ENCODE data around the gene SRPX.

SRPX gene

DNA sequence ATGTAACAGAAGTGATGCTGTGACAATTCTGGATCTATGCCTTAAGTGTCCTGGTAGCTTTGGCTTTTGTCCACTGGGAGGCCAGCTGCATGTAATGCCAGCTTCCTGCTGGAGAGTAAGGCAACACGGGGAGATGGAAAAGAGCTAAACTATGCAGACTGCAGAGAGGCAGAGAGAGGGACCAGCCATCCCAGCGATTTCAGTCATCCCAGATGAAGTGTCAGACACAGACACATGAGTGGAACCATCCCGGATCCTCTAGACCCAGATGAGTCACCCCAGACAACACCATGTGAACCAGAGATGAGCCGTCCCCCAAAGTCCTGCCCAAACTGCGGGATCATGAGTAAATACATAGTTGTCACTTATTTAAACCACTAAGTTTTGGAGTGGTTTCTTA lies 14.6 kb downstream of the SRPX start:
- no peaks in the 10 kb centered on the region for H3K4me1 ChIP-seq
- TF ChIP-seq, protein P1, sequence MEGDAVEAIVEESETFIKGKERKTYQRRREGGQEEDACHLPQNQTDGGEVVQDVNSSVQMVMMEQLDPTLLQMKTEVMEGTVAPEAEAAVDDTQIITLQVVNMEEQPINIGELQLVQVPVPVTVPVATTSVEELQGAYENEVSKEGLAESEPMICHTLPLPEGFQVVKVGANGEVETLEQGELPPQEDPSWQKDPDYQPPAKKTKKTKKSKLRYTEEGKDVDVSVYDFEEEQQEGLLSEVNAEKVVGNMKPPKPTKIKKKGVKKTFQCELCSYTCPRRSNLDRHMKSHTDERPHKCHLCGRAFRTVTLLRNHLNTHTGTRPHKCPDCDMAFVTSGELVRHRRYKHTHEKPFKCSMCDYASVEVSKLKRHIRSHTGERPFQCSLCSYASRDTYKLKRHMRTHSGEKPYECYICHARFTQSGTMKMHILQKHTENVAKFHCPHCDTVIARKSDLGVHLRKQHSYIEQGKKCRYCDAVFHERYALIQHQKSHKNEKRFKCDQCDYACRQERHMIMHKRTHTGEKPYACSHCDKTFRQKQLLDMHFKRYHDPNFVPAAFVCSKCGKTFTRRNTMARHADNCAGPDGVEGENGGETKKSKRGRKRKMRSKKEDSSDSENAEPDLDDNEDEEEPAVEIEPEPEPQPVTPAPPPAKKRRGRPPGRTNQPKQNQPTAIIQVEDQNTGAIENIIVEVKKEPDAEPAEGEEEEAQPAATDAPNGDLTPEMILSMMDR (IDR thresholded peaks at IDR 0.05), result no peak
- peaks cover 0 to 6% (median 0%) of the 10 kb centered on the region in 3 donors for H3K9me3 ChIP-seq
- H3K4me3 ChIP-seq, result no peak overlapping the region
- H3K27ac ChIP-seq, result no peak overlapping the region
- no peak for DNase-seq
- intact Hi-C loops (cut with DNase I; ENCODE audit: low total_unique reads), result no loop called here
- H3K27me3 ChIP-seq, result no peaks in the 10 kb centered on the region
- no peaks in the 10 kb centered on the region for H3K36me3 ChIP-seq

DNA sequence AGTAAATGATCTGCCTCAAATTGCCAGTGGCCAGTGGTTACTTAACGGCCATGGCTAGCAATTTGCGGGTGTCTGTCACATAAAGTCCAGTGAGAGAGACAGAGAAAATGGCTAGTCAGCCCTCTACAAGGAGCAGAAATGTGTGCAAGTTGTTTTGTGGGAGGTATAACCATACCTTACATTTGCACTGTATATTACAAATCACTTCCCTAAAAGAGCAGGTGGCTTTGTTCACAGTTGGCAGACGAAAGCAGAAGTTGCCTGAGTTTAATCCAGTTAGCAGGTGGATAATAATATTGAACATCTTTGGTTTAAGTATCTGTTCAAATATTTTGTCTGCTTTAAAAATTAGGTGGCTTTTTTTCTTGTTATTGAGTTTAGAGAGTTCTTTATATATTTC lies 15.6 kb downstream of the SRPX start:
- no peaks in the 10 kb centered on the region for H3K36me3 ChIP-seq
- no peaks in the 10 kb centered on the region for H3K4me1 ChIP-seq
- H3K27me3 ChIP-seq, result no peaks in the 10 kb centered on the region
- TF ChIP-seq, protein P1 (IDR thresholded peaks at IDR 0.05), result no peak
- peaks cover 0 to 6% (median 0%) of the 10 kb centered on the region in 3 donors for H3K9me3 ChIP-seq
- intact Hi-C loops (cut with DNase I; ENCODE audit: low total_unique reads), result no loop called here
- no peak overlapping the region for H3K4me3 ChIP-seq
- DNase-seq, result no peak
- H3K27ac ChIP-seq, result no peak overlapping the region

DNA sequence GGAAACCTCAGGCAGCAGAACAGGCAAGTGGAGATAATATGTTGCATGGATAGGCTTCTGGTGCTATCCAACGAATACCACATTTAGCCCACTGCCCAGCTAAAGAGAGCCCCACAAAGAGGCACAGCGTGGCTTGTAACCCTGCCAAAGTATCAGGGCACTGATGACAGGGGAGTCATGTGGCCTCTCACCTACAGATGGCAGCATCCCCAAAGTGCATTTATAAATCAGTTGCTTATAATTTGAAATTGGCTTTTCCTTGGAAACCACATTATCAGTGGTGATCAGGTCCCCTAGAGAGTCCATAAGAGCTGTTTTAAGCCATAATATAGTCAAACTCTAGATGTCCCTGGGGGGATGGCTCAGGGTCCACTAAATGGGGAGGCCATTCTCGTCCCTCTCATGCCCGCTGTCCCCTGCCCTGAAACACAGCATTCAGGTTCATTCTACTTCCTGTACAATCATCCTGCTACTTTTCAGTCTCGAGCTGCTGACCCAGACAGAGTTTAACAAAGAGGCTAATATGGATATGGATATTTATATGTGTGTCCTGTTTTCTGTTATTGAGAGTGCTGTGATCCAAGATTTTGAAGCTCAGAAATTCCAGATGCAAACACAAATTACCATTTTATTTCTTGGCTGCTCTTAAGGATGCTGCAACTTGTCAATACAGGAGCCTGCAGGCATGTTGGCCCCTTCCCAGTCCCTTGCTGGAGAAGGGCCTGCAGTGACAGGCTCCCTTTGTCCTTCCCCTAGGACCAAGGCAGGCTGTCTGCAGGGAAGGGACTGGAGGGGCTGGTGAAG lies 28.5 kb downstream of the SRPX start:
- Histone ChIP-seq H3K9me3 (no peaks in the 10 kb centered on the region), H3K4me1 (no peaks in the 10 kb centered on the region), H3K27me3 (no peaks in the 10 kb centered on the region), H3K4me3 (no peak overlapping the region), H3K27ac (no peak overlapping the region), H3K36me3 (no peaks in the 10 kb centered on the region)
- DNase-seq, result no peak
- intact Hi-C loops (cut with DNase I; ENCODE audit: low total_unique reads), result no loop called here
- TF ChIP-seq, protein P1 (IDR thresholded peaks at IDR 0.05), result no peak

DNA sequence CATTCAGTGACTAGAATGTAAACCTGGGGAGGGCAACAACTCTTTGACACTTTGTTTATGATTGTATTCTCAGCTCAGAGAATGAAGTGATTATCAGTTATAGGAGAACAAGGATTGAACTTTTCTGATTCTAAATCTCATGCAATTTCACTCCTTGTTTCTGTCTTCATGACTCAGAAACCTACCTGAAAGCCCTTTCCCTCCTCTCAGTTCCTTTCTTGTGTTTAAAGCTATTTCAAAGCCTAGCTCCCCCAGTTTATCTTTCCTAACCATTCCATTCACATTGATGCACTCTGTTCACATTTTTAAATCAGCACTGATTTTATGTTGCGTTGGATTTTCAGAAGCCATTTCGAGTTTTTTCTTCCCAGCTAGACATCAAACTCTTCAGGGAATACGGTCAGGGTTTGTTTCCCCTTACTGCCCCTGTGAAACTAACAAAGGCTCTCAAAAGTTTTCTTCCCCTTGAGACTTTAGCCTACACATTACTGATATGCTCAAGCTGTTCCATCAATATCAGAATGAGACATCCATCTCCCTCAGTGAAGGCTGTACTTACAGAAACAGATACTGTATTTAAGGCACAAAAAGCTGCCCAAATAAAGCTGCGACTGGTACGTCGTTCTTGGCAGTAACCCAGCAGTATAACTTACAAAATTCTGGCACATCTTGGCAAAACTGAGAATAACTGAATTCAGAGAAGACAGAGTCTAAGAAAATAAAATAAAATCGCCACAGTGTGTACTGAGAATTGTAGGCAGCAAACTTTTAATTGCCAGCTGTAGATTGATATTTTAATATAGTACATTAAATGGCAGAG lies 31.0 kb downstream of the SRPX start:
- no peaks in the 10 kb centered on the region for H3K36me3 ChIP-seq
- H3K4me3 ChIP-seq, result no peak overlapping the region
- no peaks in the 10 kb centered on the region for H3K4me1 ChIP-seq
- TF ChIP-seq, protein P1 (IDR thresholded peaks at IDR 0.05), result no peak
- H3K27me3 ChIP-seq, result no peaks in the 10 kb centered on the region
- no peak overlapping the region for H3K27ac ChIP-seq
- intact Hi-C loops (cut with DNase I; ENCODE audit: low total_unique reads), result no loop called here
- DNase-seq, result no peak
- peaks cover 0 to 8% (median 5%) of the 10 kb centered on the region in 3 donors for H3K9me3 ChIP-seq

DNA sequence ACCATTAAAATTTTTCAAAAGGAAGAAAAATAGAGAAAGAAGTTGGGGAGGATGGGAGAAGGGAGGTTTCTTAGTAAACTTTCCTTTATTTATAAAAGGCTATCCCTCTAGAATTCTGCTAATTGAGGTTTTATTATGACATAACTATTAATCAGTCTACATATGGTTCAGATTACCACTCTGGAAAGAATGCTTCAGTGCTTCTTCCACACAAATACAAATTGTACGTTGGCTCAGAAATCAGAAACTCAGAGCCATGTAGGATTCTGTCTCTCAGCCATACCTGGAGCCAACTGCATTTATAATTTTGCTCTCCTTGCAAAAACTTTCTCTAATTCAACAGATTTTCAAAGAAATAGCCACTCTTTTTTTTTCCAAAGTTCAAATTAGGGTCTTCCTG lies 37.1 kb downstream of the SRPX start:
- intact Hi-C loops (cut with DNase I; ENCODE audit: low total_unique reads), result no loop called here
- no peak overlapping the region for H3K4me3 ChIP-seq
- H3K36me3 ChIP-seq, result no peaks in the 10 kb centered on the region
- DNase-seq, result no peak
- TF ChIP-seq, protein P1 (IDR thresholded peaks at IDR 0.05), result no peak
- no peaks in the 10 kb centered on the region for H3K4me1 ChIP-seq
- peaks cover 0 to 8% (median 5%) of the 10 kb centered on the region in 3 donors for H3K9me3 ChIP-seq
- no peaks in the 10 kb centered on the region for H3K27me3 ChIP-seq
- H3K27ac ChIP-seq, result no peak overlapping the region

Data from tibial artery (tissue), 4 donors.